Stimulated activated CD4-positive, alpha-beta T cell treated with anti-CD3 and anti-CD28 coated beads, Interleukin-1b, Interleukin-23, amount 100 ng/mL, for 24 hours (primary cell): Measurements from ENCODE around the gene GNB1.
A peak's percentile ranks its signal among the peaks of the same experiment; 100 is the strongest.

Experiments used
- DNase-seq, 4 experiments: peaks; one replicate each; pipeline ENCODE4 v3.0.0-alpha.2; 2020; ENCODE audit warnings: low read depth in 4 of 4, low spot score in 1 of 4

GNB1 gene

DNA sequence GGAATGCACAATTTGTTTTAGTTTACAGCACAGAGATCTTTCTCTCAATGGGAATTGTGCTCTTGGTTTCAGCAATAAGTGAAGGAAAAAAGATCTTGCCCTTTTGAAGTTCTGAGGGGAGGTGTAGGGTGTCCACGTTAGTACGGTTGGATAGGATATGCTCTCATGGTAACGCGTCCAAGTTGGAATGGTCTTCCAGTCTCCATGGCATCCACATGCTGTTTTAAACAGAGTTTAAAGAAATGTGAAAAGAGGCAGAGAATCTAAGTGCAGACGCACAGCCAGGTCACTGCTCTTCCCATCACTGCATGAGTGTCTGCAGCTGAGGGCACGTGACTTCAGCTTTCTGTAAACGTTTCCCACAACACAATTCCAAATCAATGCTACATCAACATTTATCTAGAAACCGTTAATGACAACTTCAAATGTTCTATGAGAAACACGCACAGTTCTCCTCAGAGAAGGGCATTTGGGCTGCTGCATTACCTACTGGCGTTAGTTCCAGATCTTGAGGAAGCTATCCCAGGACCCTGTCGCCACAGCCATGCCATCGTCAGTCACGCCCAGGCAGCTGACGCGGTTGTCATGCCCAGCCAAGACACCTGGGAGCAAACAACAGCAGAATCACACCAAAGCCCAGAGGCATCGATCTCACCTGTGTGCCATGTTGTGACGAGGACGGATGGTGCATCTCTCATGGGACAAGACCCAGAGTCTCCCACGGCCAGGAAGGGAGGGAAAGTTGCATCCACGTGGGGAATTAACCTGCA is 103.9 kb downstream of the GNB1 start:
- DNase-seq: no peak

DNA sequence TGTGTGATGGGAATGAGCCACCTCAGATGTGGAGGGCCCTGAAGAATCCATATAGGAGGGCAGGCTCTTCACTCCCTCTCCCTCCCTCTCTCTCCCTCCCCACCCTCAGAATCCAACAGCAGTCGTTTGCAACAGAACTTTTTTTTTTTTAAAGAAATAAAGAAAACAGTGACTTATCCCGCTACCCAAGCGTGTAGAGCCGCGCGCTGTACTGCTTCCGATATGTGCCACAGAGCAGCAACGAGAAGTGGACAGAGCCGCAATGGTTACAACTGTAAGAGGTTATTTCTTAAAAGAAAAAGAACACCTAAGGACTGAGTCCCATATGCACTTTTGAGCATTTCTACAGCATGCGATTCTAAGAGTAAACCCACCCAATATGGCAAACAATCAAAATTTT is 105.2 kb downstream of the GNB1 start:
- DNase-seq: no peak

DNA sequence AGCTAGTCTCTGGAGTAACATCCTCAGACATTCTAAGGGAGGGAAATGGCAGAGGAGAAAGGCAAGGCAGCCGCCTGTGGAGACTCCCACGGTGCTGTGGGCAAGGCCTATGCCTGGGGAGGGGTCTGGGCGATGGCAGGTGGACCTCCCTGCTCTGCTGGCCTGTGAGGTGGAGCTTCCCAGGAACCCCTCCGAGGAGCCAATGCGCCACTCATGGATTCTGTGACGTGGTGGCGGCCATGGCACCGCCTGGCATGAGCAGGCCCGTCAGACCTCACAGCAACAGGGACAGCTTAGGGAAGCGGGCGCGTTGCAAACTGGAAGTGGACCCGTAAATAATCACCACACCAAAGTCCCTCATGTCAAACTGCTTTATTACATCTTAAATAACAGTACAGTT is 106.0 kb downstream of the GNB1 start:
- no peak for DNase-seq

DNA sequence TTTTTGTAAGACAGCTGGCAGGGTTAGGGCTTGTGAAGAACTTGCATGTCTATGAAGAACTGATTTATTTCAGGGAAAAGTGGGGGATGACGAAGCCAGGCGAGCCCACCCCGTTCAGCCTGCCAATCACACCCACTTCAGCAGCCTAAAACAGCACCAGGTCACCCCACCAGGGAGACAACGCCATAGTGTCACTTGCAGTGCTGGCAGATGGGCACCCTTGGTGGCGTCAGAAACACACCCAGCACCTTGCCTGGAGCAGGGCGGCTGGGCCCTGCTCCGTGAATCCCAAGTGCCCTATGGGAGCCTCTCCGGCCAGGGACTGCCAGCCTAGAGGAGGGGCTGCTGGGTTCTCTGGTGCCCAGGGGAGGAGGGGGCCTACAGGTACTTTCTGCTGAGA is 107.6 kb downstream of the GNB1 start:
- no peak for DNase-seq

DNA sequence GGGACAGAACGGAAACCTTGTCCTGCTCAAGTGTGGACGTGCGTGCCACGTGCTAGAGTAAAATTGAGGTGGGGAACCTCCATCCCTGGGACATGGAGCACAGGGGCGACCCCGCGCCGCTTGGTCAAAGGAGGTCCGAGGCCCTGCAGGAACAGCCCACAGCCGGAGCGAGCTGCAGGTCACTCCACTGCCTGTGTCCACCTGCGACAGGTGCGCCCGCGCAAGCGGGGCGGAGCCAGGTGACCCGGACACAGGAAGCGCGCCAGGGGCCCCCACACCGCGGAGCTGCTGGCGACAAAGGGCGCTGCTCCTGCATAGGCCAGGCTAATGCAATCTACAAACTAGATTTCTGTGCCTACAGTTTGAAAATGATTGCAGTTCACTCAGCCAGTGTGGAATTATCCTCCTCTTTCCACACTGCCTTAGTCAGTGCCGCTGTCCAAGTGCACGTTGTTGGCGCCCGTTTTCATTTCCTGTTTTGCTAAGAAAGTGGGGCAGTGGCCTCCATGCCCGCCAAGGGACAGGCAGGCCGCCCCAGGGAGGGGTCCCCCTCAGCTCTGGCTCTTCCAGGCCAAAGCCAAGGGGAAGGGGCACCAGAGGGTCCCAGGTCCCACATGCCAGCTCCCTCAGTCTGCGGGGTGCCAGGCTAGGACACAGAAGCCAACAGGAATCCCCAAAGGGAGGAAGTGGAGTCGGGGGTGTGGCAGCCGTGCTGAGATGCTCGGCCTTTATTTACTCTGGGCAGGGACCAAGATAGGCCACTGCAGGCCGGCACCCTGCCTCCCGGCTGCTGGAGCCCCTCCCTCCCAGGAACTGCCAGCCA is 108.3 kb downstream of the GNB1 start:
- no peak for DNase-seq

DNA sequence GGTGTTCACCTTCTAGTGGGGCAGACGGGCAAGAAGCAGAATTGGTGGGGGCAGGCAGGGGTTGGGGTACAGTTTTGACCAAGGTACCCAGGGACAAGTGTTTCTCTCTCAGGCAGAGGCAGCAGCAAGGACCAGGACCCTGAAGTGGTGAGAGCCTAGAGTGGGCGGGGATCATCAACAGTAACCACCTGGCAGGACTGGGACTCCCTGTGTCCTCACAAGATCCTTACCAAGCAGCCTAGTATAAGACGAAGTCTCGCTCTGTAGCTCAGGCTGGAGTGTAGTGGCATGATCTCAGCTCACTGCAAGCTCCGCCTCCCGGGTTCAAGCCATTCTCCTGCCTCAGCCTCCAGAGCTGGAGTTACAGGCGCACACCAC is 109.4 kb downstream of the GNB1 start:
- no peak for DNase-seq

DNA sequence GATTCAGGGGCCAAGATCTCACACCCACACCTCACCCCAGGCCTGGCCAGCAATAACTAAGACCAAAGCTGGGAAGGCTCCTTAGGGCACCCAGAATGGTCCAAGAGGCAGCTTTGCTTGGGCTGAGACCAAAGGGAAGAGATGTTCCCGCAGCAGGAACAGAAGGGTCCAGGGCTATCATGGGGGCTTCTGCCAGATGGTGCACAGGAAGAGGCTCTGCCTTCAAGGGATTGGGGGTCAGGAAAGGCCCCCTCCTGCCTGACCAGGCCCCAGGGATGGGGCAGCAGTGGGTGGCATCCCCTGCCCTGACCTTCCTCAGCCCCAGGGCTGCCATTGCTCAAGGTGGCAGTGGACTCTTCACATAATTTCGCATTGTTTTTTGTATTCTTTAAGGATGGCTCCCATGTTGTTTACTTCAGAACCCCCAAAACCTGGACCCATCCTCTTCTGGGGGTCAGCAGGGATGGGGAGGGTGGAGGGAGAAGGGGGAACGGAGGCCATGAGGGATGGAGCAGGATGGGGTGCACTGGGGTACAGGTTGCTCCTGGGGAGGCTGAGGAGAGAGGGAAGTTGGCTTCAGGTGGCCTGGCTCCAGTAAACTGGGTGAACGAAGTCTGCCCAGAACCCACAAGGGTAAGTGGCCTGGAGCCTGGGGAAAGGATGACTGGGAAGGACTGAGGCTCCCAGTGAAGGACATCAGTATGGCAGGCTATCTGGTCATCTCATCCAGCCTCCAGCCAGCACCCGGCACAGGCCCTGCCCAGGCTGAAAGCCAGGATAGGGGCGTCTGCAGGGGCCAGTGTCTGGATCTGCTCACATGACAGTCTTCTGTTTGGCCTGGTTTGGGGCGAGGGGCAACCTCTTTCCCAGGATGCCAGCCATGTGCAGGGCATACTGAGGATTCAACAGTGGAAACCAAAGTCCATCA is 110.0 kb downstream of the GNB1 start:
- no peak for DNase-seq

DNA sequence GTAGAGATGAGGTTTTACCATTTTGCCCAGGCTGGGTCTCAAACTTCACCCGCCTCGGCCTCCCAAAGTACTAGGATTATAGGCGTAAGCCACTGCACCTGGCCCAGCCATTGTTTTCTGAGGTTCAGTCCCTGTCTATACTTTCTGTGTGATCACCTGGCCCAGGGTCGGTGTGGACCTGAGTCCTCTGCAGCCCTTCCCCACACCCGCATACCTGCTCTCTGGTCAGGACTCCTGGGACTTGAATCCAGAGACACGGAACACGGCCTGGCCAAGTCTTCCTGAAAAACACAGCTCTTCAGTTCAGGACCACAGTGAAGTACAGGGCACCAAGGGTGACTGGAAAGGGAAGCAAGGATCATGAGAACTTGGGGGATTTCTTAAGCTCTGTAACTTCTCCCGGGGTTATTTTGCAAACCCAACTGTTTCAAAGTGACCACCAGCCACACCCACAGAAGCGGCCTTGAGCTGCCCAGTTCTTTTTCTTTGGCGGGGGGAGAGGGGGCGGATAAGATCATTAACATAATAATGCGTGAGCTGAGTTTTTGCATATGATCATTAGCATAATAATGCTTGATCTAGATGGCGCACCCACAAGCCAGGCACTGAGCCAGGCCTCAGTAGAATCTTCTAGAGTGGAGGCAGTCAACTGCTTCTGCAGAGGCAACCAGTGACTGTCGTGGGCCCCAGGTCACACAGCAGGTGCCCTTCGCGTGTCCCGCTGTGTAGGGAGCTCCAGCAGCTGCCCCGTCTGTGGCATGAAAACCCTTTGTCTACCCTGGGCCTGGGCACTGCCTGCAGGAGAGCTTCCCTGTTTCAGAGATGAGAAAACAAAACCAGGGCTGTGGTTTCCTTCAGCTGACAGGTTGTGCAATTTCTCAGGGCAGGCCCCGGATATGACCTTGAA is 110.9 kb downstream of the GNB1 start:
- no peak for DNase-seq

DNA sequence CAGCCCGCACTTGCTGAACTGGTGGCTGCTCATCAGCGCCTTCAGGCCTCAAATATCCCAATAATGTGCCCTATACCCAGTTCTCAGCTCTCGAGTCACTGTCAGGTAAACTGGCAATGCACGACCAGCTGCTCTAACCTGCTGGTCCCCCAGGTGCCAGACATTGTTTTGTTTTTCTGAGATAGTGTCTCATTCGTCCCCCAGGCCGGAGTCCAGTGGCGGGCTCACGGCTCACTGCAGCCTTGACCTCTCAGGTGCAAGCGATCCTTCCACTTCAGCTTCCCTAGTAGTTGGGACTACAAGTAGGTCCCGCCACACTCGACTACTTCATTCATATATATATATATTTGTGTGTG is 111.6 kb downstream of the GNB1 start:
- no peak for DNase-seq

DNA sequence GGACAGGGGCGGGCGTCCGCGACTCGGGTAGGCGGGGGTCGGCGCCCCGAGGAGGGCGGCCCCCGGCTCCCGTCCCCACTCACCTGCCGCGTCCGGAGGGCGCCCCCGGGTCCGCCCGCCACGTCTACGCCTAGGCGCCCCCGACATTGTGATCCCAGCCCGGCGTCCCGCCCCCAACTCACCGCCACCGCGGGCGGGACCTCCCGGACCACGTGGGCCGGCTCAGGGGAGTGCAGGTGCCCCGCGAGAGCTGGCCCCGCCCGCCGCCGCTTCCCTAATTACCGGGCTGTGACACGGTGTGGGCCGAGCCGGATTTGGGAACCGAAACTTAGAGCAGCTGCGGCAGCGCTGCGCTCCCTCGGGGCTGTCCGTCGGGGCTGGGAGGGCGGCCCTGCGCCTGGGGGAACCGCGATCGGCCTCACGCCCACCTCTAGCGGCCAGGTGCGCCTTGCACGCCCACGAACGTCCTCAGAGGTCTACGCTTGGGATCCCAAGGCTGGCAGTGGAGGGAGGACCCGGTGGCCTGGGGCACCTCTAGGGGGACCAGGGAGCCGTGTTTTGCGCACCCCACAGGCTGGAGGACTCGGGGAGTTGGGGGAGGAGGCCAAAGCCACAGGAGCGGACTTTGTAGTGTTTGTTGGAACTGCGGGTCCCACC is 112.1 kb downstream of the GNB1 start:
- peak; percentile 35 to 78 (median 53) for DNase-seq

DNA sequence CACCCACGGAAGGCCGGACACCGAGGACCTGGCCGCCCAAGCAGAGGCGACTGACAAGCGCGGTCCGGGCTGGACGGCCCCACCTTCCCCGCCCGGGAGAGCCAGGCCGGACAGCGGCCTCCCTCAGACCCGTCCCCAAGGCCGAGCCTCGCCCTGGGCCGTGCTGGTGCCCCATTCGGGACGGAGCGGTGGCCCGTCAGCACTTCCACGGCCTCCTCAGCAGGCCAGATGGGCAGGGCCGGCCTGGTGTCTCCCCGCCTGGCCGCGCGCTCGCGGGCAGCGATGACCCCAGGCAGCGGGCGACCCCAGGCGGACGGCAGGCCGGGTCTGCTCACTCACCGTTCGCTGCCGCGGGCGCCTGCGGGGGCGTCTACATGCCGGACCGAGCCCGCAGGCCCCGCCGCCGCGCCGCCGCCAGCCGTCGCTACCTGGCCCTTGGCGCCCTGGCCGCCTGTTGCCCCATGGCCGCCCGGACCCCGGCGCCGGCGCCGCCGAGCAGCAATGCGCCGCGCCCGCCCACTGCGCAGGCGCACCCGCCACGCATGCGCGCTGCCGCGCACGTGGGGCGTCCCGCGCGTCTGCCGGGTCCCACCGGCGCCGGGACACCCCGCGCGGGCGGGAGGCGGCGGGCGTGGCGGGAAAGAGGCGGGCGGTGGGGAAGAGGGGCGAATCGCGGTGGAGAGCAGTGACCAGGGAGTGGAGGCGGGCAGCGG is 112.8 kb downstream of the GNB1 start, which contains the start of gene NADK:
Gene NADK, minus strand, starts transcription at position 521 of the 713 bp plus-strand sequence. CDS start 13,064 bp downstream, outside the sequence.
- DNase-seq: peak; percentile 37 to 63 (median 55)

DNA sequence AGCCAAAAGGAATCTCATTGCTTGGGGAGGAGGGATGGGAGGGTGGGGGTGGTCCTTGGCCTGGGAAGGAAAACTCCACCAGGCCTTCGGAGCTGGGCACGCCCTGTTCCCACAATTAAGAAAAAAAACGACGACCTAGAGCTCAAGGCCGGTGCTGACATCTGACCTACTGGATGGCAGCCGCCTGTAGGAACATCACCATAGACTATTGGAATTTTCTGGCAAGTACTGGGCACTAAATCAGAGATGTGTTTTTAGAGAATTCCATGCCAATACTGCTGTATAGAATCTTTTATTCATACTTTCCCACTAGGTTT is 113.3 kb downstream of the GNB1 start:
- no peak for DNase-seq

DNA sequence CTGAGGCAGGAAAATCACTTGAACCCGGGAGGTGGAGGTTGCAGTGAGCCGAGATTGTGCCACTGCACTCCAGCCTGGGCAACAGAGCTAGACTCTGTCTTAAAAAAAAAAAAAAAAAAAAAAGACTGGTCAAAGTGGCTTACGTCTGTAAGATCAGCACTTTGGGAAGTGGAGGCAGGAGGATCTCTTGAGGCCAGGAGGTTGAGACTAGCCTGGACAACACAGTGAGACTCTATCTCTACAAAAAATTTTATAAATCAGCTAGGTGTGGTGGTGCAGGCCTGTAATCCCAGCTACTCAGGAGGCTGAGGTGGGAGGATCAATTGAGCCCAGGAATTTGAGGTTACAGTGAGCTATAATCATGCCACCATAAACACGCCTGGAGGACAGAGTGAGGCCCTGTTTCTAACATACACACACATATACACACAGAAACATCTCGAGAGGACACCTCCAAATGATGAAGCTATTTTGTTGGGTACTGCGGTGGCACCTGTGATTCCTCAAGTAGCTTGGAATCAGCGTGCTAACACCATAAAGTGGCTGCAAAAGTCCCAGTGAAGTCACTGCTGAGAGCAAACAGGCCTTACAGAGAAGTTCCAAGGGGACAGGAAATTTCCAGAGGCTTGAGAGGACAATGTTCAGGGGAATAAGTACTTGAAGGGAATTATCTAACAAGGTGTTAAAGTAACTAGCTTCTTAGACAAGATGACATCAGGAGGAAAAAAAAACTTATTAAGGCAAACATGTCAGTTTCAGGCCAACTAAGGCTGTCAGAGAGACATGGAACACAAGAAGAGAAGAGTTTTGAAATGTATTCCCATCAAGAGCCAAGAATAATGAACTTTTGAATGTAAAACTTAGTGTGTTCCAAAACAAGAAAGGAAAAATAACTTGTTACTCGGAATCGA is 114.0 kb downstream of the GNB1 start:
- DNase-seq: no peak

DNA sequence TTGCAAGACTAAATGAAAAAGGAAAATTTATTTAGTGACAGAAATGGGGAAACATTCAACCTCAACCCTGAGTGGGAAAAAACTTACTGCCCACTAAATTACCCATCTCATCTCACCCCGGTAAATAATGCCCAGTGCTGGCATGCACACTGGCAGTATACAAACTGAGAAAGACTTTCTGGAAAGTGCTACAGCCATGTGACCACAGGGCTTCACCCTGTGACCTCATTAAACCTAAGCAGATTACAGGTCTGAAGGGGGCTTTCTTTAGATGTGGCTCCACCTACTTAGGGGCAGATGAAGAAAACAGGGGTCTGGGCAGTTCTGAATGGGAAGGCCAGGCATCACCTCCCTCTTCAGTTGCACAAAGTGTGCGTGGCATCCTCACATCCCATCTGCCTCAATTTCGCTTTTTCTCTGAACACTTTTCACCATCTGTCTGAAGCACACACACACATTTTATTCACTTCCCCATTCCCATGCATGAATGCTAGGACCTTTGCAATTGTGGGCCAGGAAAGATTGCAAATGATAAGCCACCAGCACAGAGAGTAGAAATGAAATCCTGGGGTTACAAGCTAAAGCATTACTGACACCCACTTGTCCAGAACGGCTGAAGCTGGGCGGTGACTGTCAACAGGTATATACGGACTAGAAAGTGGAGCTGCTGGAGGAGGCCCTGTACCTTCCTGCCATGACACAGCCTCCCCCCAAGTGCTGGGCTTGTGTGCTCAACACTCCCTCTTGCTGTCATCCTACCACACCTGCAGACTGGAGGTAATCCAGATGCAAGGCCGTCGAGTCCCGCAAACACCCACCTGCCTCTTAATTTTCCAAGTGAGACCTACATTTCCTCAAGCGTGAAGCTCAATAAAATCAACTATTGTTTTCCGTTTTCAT is 115.3 kb downstream of the GNB1 start:
- DNase-seq: no peak

DNA sequence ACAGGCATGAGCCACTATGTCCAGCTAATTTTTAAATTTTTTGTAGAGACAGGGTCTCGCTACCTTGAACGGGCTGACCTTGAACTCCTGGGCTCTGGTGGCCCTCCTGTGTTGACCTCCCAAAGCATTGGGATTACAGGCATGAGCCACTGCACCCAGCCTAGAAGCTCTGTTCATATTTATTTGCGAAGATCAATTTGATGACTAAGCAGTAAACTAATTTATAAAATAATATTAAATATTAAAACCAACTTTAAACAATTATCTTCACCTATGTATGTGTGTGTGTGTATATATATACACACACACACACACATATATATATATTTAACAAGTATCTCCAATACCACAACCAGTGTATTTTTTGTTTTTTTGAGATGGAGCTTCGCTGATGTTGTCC is 117.0 kb downstream of the GNB1 start:
- DNase-seq: no peak

DNA sequence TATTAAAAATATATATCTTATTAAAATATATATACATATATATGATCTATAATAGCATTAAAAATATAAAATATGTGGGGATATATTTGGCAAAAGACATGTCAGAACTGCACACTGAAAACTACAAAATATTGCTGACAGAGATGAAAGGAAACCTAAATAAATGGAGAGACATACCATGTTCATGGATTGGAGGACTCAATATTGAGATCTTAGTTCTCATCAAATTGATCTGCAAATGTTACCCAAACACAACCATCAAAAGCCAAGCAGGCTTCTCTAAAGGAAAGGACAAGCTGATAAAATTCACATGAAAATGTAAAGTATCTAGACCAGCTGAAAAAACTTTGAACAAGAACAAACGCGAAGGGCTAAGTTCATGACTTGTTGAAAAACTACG is 119.8 kb downstream of the GNB1 start:
- DNase-seq: no peak

DNA sequence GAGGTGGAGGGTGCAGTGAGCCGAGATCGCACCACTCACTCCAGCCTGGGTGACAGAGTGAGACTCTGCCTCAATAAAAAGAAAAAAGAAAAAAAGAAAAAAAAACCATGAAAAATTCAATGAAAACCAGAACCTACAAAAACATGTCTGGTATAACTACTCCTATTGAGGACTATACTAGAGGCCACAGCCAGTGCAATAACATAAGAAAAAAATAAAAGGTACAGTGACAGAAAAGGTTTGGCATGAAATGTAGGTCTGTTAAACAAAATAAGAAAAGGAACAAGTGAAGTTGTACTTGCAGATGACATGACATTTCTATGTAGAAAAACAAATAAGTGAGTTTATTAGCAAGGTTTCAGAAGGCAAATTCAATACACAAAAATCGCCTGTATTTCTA is 120.8 kb downstream of the GNB1 start:
- no peak for DNase-seq
